Activated naive CD4-positive, alpha-beta T cell (primary cell): Measurements from ENCODE around the gene AIG1.
"Not testable (repeated sequence)": the region's sequence is repeated elsewhere in the genome, so short reads cannot be mapped to it uniquely, and the experiment has no call there.

Experiments
- DNase-seq, 4 experiments: peaks; one replicate each; lab custom pipeline; 2025; lab: John Stamatoyannopoulos, UW

Gene AIG1

GRCh38 chr6:143332153-143332845 lies 271.6 kb downstream of the AIG1 start:
- no peak for DNase-seq

DNA sequence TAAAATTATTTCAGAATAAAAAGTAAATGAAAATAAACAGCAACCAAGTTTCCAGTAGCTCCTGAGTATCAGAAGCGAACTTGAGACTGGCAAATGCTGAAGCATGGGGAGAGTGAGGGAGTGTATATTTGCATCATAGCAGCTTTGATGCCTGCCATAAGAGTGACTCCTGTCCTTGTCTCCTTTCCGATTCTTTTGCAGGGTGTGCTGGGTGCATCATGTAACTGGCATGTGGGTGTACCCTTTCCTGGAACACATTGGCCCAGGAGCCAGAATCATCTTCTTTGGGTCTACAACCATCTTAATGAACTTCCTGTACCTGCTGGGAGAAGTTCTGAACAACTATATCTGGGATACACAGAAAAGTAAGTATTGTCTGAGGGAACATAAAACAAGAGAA lies 272.4 kb downstream of the AIG1 start:
- DNase-seq = no peak

GRCh38 chr6:143333749-143334520 lies 273.2 kb downstream of the AIG1 start:
- no peak for DNase-seq

- no peak for DNase-seq
Measured at GRCh38 chr6:143335865-143336264, 275.2 kb downstream of the AIG1 start.

DNA sequence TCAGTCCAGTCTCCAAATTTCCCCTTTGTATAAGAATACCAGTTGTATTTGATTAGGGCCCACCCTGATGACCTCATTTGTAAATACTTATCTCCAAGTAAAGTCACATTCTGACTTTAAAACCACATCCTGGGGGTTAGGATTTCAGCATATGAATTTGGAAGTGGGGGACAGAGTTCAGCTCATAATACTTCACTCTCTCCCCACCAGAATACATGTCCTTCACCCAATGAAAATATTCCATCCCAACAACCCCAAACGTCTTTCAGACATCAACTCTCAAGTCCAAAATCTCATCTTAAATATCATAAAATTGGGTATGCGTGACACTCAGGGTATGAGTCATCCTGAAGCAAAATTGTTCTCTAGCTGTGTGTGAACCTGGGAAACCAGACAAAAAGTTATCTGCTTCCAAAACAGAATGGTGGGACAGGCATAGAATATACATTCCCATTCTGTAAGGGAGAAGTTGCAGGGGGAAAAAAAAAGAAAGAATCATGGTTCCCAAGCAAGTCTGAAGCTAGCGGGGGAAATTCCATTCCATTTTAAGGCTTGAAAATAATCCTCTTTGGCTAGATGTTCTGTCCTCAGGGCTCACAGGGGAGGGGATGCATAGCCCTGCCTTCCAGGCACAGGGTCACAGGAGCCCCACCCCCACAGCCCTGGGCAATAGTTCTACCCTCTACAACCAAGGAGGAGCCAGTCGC lies 275.9 kb downstream of the AIG1 start:
- no peak for DNase-seq

GRCh38 chr6:143337201-143337949 lies 276.7 kb downstream of the AIG1 start:
- peak in 2 of 4 experiments; percentile 34 to 38 for DNase-seq

DNA sequence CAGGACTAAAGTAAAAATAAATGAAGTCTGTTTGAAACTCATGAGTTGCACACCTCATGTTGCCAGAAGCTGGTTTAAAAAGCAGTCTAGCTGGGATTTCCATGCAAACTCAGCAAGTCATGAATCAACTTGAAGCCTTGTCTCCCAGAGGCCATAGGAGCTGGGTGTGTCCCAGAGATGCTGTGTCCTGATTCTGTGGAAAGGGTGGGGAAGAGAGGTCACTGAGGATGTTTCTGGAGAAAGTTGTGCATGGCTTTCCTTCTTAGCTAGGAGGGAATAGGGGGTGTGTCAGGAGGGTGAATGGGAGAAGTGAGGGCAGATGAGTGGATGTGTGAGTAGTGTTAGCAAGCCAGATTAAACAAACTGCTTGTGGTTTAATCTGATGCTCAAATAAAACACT lies 278.5 kb downstream of the AIG1 start:
- DNase-seq = no peak

DNA sequence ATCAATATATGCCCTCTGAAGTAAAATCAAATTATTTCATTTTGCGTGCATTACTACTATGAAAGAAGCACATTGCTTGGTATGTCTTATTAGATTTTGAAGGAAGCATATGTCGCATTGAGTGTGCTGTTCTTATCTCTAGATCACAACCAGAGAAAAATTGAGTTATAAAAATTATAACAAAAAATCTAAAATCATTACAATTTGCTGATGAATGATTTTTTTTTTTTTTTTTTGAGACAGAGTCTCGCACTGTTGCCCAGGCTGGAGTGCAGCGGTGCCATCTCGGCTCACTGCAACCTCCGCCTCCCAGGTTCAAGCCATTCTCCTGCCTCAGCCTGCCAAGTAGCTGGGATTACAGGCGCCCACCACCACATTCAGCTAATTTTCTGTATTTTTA lies 284.8 kb downstream of the AIG1 start:
- not testable (repeated sequence) for DNase-seq

- no peak for DNase-seq
Measured at GRCh38 chr6:143346004-143346403, 285.3 kb downstream of the AIG1 start.

DNA sequence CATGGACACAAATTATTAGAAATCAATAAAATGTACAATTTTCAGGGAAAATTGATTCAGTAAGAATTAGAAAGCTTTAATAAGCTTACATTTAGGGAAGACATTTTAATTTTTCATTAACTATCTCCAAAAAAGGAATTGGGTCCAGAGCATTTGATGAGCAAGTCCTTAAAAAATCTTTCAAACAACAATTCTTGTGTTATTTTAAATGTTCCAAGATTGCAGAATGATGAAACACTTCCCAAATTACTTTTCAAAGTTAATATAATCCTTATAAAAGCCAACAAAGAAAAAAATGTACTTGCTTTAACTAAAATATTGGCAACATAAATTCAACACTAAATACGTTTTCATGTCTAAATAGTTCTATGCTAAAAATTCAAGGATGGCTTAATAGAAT lies 287.8 kb downstream of the AIG1 start:
- DNase-seq = no peak

GRCh38 chr6:143349530-143349929 lies 288.8 kb downstream of the AIG1 start:
- DNase-seq = no peak

DNA sequence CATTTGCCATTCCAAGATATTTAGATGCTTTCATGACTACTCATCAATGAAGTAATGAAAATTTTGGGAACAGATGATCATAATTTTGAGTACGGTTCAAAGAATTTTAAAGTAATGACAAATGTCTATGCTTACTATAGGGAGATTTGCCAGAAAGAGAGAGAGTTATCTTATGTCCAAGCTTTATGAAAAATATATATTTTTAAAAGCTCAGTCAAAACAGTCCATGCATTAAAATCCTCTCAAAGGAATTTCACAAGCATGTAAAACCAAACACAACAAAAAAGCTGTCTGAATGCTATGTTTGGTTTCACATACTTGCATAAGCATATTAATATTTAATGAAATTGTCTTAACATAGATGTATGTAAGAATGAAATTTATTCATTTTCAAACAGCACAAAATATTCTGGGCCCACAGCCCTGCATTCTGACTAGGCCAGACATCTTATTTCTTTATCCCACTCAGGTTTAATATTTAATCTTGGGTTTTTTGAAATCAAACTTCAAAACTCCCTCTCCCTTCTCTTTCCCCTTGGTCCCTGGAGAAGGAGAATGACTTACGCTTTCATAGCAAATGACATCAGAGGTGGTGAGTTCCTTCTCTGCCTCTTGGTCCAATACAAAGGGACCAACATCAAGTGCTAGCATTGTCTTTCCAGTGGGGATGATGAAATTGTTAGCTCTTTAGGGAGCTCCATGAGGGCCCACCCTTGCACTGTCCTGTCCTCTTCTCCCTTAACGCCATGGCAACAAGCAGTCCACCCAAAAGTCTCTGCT lies 295.6 kb downstream of the AIG1 start:
- no peak for DNase-seq

- DNase-seq = no peak
Measured at GRCh38 chr6:143357152-143357551, 296.5 kb downstream of the AIG1 start.

- DNase-seq = no peak
Measured at GRCh38 chr6:143357561-143358255, 297.0 kb downstream of the AIG1 start.

DNA sequence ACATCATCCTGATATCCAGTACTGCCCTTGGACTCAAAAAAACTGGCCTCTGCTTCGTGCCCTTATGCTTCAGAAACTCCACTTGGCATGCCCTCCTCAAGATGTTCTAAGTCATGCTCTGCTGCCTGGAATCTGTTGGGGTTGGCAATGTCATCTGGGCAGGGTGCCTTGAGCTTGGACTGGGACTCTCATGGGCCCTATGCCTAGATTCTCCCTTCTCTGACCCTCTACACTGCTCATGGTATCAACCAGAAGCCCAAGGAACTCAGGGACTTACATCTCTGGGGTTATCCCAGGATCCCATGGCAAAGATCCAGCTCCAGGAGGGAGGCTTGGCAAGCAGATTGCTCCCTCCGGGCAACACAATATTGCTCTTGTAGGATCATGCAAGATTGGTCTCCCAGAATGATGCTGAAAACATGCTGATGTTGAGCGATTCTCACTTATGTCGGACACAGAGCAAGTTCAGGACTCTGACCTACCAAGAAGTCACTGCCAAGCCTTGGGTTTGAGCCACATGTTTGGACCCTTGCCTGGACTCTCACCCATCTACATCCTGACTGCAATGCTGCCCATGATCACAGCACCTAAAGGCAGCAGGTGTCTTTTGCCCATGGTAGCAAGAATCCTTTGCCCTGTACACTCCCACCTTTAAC lies 301.0 kb downstream of the AIG1 start:
- DNase-seq = no peak

GRCh38 chr6:143362192-143362558 lies 301.5 kb downstream of the AIG1 start:
- DNase-seq = no peak

DNA sequence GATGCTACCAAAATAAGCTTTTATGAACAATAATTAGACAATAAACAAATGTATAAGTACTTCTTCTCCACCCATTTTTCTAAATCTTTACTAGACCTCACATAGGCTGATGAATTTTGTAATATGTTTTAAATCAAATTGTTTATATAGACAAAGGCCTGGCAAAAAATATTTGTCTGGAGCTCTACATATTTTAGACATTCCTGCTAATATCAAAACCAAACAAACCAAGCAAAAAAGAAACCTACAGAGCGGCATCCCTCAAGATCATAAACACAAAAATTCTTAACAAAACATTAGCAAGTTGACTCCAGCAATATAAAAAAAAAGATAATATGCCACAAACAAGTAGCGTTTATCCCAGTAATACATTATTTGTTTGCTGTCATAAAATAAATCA lies 302.6 kb downstream of the AIG1 start:
- no peak for DNase-seq

DNA sequence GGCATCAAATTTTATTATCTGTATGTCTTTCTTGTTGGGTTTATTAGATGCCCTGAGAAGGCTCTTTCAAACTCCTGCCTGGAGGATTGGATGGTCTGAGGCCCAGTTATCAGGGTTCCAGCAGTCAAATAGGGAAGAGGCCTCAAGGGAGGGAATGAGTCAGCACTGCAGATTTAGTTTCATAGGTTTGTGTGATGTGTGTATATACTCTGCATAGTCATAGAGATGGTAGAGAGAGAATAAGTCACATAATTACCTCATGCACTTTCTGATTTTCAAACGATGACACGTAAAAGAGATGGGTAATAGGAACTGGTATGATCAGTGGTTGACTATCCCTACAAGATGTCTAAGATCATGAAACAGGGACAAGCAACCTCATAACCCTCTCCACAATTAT lies 307.7 kb downstream of the AIG1 start:
- no peak for DNase-seq

DNA sequence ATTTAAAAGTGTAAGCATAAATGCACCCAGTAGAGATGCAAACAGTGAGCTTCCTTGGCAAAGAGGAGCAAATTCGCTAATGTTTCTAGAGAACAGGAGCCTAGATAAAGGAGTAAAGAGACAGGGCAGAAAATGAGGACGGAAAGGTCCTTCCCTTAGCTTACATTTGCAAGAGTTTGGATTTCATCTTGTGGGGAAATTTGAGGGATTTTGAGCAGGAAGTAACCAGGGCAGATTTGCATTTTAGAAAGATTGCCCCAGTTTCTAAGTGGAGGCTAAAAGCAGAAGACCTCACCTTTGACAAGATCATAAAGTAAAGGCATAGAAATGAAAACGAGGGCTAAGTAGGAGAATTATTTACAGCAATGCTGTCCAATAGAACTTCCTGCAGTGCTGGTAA lies 309.3 kb downstream of the AIG1 start:
- no peak for DNase-seq

- no peak for DNase-seq
Measured at GRCh38 chr6:143370812-143371370, 310.2 kb downstream of the AIG1 start.
